Right renal cortex interstitium (tissue), 3 donors: ENCODE measurements around the gene KCTD6. TPM values are rescaled to one million over a fixed set of nuclear protein-coding genes. Genes with fewer than 3 reads are reported as not detected.

ENCODE experiments used
- DNase-seq, 3 donors: peaks; one replicate each; pipeline ENCODE4 v3.0.0-alpha.2; 2013; ENCODE audit warnings: low read depth in 3 of 3, low spot score in 2 of 3
- polyA plus RNA-seq, 3 donors: library from polyadenylated mRNA; unstranded; fragments of 120-200 nt; gene quantifications; one replicate each; pipeline ENCODE4 v1.2.1, GENCODE V29; 2013; ENCODE audit not compliant: insufficient read length in 3 of 3

KCTD6 gene
- polyA plus RNA-seq, 3 donors, result 31.4 to 35.4 (median 31.9) TPM

GRCh38 chr3:58540176-58540858 lies 48.4 kb downstream of the KCTD6 start:
- DNase-seq, result no peak

- no peak for DNase-seq
These were observed 52.6 kb downstream of the KCTD6 start for GRCh38 chr3:58544541-58544940.

- DNase-seq, result no peak
These were observed 59.8 kb downstream of the KCTD6 start for GRCh38 chr3:58551636-58552180.

Other genes starting within 250 kb of the KCTD6 start
- 10 to 100 TPM; 19.1 to 20.6 (median 19.7) TPM for gene RPP14, start 185.9 kb upstream of the KCTD6 start, polyA plus RNA-seq
- gene HTD2, start 185.6 kb upstream of the KCTD6 start, polyA plus RNA-seq, result 10 to 100 TPM; 14.5 to 18.9 (median 15.6) TPM
- 10 to 100 TPM; 26.6 to 27.6 (median 27.1) TPM for gene PXK, start 159.2 kb upstream of the KCTD6 start, polyA plus RNA-seq
- 100 to 1,000 TPM; 123 to 130 (median 128) TPM for gene PDHB, start 58.3 kb upstream of the KCTD6 start, polyA plus RNA-seq
- 10 to 100 TPM; 38.7 to 45.8 (median 40.8) TPM for gene ACOX2, start 45.1 kb downstream of the KCTD6 start, polyA plus RNA-seq
- 1 to 10 TPM; 4.0 to 6.2 (median 5.1) TPM for gene FAM107A, start 85.3 kb downstream of the KCTD6 start, polyA plus RNA-seq
- under 1 TPM in 2 of 3 donors, not detected in 1; 0.35 to 0.91 TPM for gene FAM3D, start 174.7 kb downstream of the KCTD6 start, polyA plus RNA-seq